GM12878 (cell line): ENCODE measurements around the gene SLC25A17. TPM values are rescaled to one million over a fixed set of nuclear protein-coding genes. Genes with fewer than 3 reads are reported as not detected.

Experiments
- E4F1 ChIP-seq: fragments of 450-650 bp; IDR thresholded peaks from 2 replicates; pipeline ENCODE4 v1.6.1; 2018; ENCODE audit warnings: borderline replicate concordance, mild to moderate bottlenecking; ENCODE audit not compliant: partially characterized antibody
- KLF5 ChIP-seq: fragments of 450-650 bp; IDR thresholded peaks from 2 replicates; pipeline ENCODE4 v1.6.1; 2014; ENCODE audit warnings: mild to moderate bottlenecking; ENCODE audit not compliant: partially characterized antibody
- MYC ChIP-seq: IDR thresholded peaks from 2 replicates; pipeline ENCODE4 v1.6.1; 2011; ENCODE audit warnings: mild to moderate bottlenecking, low read length, moderate library complexity, inconsistent platforms; ENCODE audit not compliant: insufficient read depth, insufficient replicate concordance, insufficient read length, severe bottlenecking
- NR2C2 ChIP-seq: IDR thresholded peaks from 2 replicates; pipeline ENCODE4 v1.6.1; 2011; ENCODE audit warnings: borderline replicate concordance, low read depth; ENCODE audit not compliant: control insufficient read depth, insufficient read length
- POLR2AphosphoS2 ChIP-seq: IDR thresholded peaks from 2 replicates; pipeline ENCODE4 v1.6.1; 2011; ENCODE audit warnings: low read depth, mild to moderate bottlenecking, low read length, improper control_type of control experiment, moderate library complexity
- USF1 ChIP-seq: IDR thresholded peaks from 2 replicates; pipeline ENCODE4 v1.6.1; 2011; ENCODE audit warnings: borderline replicate concordance, low read depth, mild to moderate bottlenecking, moderate library complexity, mixed read lengths, low read length; ENCODE audit not compliant: insufficient read depth; ENCODE audit errors: extremely low read length
- YBX1 ChIP-seq: fragments of 450-650 bp; IDR thresholded peaks from 2 replicates; pipeline ENCODE4 v1.6.1; 2016; ENCODE audit warnings: antibody characterized with exemption
- polyA plus RNA-seq, 11 experiments: library from polyadenylated mRNA; depleted of rRNA in 4 of 11; unstranded in 6 of 11; stranded (reverse) in 5 of 11; fragments of >200 nt; fragmentation: Nextera tagmentation in 4 of 11; fragmentation: Illumina TruSeq in 1 of 11; extraction: Ambion mirVana in 4 of 11; extraction: Trizol in 1 of 11; gene quantifications; 1 replicate in 1 of 11; 2 replicates in 10 of 11; pipeline versions ENCODE4 v1.2.1 to v1.2.3, GENCODE V29; 2011 to 2016; ENCODE audit warnings: inconsistent platforms in 2 of 11, missing spikeins in 2 of 11, low read depth in 1 of 11
- total RNA-seq, 4 experiments: library from RNA; depleted of rRNA in 3 of 4; stranded (reverse); fragments of >200 nt in 3 of 4; fragmentation: Illumina TruSeq in 1 of 4; extraction: Trizol in 1 of 4; gene quantifications; 2 replicates each; pipeline versions ENCODE4 v1.2.1 to v1.2.3, GENCODE V29; 2013 to 2021

The SLC25A17 gene
- total and polyA plus RNA-seq, 10 of the 15 experiments (the other 5 are each of a cell fraction or from before 2014, with no cell fraction given) = 37.5 to 113 (median 62.3) TPM

GRCh38 chr22:40748388-40749355, 70.5 kb downstream of the SLC25A17 start (continued):
- TF ChIP-seq NR2C2 (no peak), POLR2AphosphoS2 (no peak), YBX1 (no peak), E4F1 (no peak), USF1 (no peak), MYC (no peak), KLF5 (no peak)
